Measurements from ENCODE around the gene BBS7. TPM values are rescaled to one million over a fixed set of nuclear protein-coding genes. Genes with fewer than 3 reads are reported as not detected.

BBS7 gene
- total and polyA plus RNA-seq, 9 of the 15 experiments (the other 6 are each of a cell fraction or from before 2014, with no cell fraction given): 13.4 to 25.8 (median 16.4) TPM

DNA sequence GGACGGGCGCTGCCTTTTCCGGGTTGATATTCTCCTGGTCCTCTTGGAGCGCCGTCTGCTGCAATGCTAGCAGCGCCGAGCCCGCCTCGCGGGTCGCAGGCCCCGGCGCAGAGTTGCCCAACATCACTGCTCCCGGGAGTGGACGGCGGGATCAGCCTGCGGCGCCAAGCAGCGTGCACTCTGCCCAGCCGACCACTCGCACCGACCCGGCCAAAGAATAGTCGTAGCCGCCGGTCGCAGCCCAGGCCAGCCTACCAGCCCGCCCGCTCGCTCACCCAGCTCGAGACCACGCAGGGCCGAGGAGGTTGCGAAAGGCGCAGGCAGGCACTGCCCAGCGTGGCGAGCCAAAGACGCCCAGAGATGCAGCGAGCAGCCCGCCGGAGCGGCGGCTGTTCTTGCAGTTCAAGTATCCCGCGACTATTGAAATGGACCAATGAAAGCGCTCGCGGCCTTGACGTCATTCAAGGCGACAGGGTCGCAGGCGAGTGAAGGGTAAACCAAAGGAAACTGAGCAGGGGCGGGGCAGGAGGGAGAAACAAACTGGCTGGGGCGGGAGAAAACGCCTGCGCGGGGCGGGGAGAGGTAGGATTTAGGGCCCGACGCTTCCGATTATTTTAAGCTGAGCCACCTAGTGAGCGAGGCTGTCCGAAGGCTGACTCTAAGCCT is 46.6 kb downstream of the BBS7 start, which contains the start of gene CCNA2 (continued):
- TF ChIP-seq, protein P1, sequence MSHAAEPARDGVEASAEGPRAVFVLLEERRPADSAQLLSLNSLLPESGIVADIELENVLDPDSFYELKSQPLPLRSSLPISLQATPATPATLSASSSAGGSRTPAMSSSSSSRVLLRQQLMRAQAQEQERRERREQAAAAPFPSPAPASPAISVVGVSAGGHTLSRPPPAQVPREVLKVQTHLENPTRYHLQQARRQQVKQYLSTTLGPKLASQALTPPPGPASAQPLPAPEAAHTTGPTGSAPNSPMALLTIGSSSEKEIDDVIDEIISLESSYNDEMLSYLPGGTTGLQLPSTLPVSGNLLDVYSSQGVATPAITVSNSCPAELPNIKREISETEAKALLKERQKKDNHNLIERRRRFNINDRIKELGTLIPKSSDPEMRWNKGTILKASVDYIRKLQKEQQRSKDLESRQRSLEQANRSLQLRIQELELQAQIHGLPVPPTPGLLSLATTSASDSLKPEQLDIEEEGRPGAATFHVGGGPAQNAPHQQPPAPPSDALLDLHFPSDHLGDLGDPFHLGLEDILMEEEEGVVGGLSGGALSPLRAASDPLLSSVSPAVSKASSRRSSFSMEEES (CRISPR knock-in tag; IDR thresholded peaks at IDR 0.05): no peak
- TF ChIP-seq ZNF583 (CRISPR knock-in tag; IDR thresholded peaks at IDR 0.05) (no peak), COPS2 (conservative IDR thresholded peaks at IDR 0.05) (no peak), NFXL1 (CRISPR knock-in tag; IDR thresholded peaks at IDR 0.05) (no peak), SMARCC2 (IDR thresholded peaks at IDR 0.05; ENCODE audit: low read depth) (no peak), RBBP5 (IDR thresholded peaks at IDR 0.05; ENCODE audit: borderline replicate concordance, insufficient read depth, low read length, poor library complexity, severe bottlenecking) (peak; percentile 82), SUPT5H (IDR thresholded peaks at IDR 0.05) (peak; percentile 94), POLR2H (tag; IDR thresholded peaks at IDR 0.05; ENCODE audit: low read depth) (peak; percentile 85; the same call in 1 of the 2 replicates), CXXC5 (CRISPR knock-in tag; IDR thresholded peaks at IDR 0.05) (peak; percentile 86), MEF2A (IDR thresholded peaks at IDR 0.05; ENCODE audit: control insufficient read depth, low read depth, low read length) (no peak), ELF1 (tag; IDR thresholded peaks at IDR 0.05) (peak; percentile 72), SMAD1 (IDR thresholded peaks at IDR 0.05; ENCODE audit: low read depth, low read length, partially characterized antibody) (peak; percentile 26), SRSF7 (optimal IDR thresholded peaks at IDR 0.05; ENCODE audit: low read depth, low read length) (no peak), ZNF217 (CRISPR knock-in tag; IDR thresholded peaks at IDR 0.05) (no peak), ZNF507 (tag; conservative IDR thresholded peaks at IDR 0.05) (no peak), SMARCB1 (IDR thresholded peaks at IDR 0.05; ENCODE audit: insufficient read length, low read depth) (no peak), SOX6 (IDR thresholded peaks at IDR 0.05) (no peak; the same call in none of the 2 replicates), KAT8 (IDR thresholded peaks at IDR 0.05; ENCODE audit: low read depth) (no peak)
- TF ChIP-seq, protein P2, sequence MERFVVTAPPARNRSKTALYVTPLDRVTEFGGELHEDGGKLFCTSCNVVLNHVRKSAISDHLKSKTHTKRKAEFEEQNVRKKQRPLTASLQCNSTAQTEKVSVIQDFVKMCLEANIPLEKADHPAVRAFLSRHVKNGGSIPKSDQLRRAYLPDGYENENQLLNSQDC (CRISPR knock-in tag; IDR thresholded peaks at IDR 0.05): peak; percentile 46; the same call in 1 of the 2 replicates
- TF ChIP-seq, protein P3, sequence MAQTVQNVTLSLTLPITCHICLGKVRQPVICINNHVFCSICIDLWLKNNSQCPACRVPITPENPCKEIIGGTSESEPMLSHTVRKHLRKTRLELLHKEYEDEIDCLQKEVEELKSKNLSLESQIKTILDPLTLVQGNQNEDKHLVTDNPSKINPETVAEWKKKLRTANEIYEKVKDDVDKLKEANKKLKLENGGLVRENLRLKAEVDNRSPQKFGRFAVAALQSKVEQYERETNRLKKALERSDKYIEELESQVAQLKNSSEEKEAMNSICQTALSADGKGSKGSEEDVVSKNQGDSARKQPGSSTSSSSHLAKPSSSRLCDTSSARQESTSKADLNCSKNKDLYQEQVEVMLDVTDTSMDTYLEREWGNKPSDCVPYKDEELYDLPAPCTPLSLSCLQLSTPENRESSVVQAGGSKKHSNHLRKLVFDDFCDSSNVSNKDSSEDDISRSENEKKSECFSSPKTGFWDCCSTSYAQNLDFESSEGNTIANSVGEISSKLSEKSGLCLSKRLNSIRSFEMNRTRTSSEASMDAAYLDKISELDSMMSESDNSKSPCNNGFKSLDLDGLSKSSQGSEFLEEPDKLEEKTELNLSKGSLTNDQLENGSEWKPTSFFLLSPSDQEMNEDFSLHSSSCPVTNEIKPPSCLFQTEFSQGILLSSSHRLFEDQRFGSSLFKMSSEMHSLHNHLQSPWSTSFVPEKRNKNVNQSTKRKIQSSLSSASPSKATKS (CRISPR knock-in tag; IDR thresholded peaks at IDR 0.05): no peak
- TF ChIP-seq, protein P4, sequence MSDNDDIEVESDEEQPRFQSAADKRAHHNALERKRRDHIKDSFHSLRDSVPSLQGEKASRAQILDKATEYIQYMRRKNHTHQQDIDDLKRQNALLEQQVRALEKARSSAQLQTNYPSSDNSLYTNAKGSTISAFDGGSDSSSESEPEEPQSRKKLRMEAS (CRISPR knock-in tag; IDR thresholded peaks at IDR 0.05): peak; percentile 54; the same call in 1 of the 2 replicates
- TF ChIP-seq, protein P5, sequence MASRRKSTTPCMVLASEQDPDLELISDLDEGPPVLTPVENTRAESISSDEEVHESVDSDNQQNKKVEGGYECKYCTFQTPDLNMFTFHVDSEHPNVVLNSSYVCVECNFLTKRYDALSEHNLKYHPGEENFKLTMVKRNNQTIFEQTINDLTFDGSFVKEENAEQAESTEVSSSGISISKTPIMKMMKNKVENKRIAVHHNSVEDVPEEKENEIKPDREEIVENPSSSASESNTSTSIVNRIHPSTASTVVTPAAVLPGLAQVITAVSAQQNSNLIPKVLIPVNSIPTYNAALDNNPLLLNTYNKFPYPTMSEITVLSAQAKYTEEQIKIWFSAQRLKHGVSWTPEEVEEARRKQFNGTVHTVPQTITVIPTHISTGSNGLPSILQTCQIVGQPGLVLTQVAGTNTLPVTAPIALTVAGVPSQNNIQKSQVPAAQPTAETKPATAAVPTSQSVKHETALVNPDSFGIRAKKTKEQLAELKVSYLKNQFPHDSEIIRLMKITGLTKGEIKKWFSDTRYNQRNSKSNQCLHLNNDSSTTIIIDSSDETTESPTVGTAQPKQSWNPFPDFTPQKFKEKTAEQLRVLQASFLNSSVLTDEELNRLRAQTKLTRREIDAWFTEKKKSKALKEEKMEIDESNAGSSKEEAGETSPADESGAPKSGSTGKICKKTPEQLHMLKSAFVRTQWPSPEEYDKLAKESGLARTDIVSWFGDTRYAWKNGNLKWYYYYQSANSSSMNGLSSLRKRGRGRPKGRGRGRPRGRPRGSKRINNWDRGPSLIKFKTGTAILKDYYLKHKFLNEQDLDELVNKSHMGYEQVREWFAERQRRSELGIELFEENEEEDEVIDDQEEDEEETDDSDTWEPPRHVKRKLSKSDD (conservative IDR thresholded peaks at IDR 0.05; ENCODE audit: low read length): 0 out of 2 replicates have a peak, but pooled peaks have one; percentile 73
